Transverse colon (tissue), 4 donors: ENCODE data around the gene GSTT2. TPM values are rescaled to one million over a fixed set of nuclear protein-coding genes. Genes with fewer than 3 reads are reported as not detected.

Experiments
- DNase-seq: peaks from one replicate; pipeline ENCODE4 v3.0.0-alpha.2; 2019
- H3K27ac ChIP-seq, 4 donors: fragments of 200-600 bp; sonication (generic); 2 replicates each; pipeline ENCODE4 v1.5.1; 2016 to 2018; ENCODE audit warnings: inconsistent platforms in 4 of 4
- H3K27me3 ChIP-seq: fragments of 200-600 bp; sonication (generic); 2 replicates; pipeline ENCODE4 v1.5.1; 2017; ENCODE audit warnings: inconsistent platforms
- H3K36me3 ChIP-seq, 4 donors: fragments of 200-600 bp; sonication (generic); 2 replicates each; pipeline ENCODE4 v1.5.1; 2017 to 2019; ENCODE audit warnings: inconsistent platforms in 4 of 4
- H3K4me1 ChIP-seq, 4 donors: fragments of 200-600 bp; sonication (generic); 2 replicates each; pipeline ENCODE4 v1.5.1; 2017 to 2020; ENCODE audit warnings: inconsistent platforms in 4 of 4
- H3K4me3 ChIP-seq, 4 donors: fragments of 200-600 bp; sonication (generic); 1 replicate in 1 of 4; 2 replicates in 3 of 4; pipeline versions ENCODE4 v1.5.1 to v1.6.1; 2017 to 2019; ENCODE audit warnings: inconsistent platforms in 4 of 4
- H3K9me3 ChIP-seq, 2 donors: fragments of 200-600 bp; sonication (generic); 2 replicates each; pipeline ENCODE4 v1.5.1; 2017 to 2019; ENCODE audit warnings: inconsistent platforms in 2 of 2
- CTCF ChIP-seq, 5 experiments: fragments of 200-600 bp in 3 of 5; fragments of 450-650 bp in 2 of 5; sonication (generic) in 3 of 5; IDR thresholded peaks; 1 replicate in 2 of 5; 2 replicates in 3 of 5; pipeline ENCODE4 v1.5.1; 2016 to 2017; ENCODE audit warnings: antibody characterized with exemption in 5 of 5, inconsistent platforms in 3 of 5, mild to moderate bottlenecking in 2 of 5, moderate library complexity in 1 of 5
- EP300 ChIP-seq: sonication (generic); formaldehyde crosslinking; IDR thresholded peaks from one replicate; pipeline ENCODE4 v1.6.1; 2017; ENCODE audit warnings: antibody characterized with exemption, low read depth
- POLR2A ChIP-seq: fragments of 450-650 bp; IDR thresholded peaks from one replicate; pipeline ENCODE4 v1.6.1; 2016; ENCODE audit warnings: antibody characterized with exemption, mild to moderate bottlenecking, moderate library complexity
- POLR2AphosphoS5 ChIP-seq, 3 donors: sonication (generic); formaldehyde crosslinking; IDR thresholded peaks; one replicate each; pipeline ENCODE4 v1.6.1; 2016; ENCODE audit warnings: antibody characterized with exemption in 3 of 3
- WGBS, 2 donors: methylation state at CpG; one replicate each; pipeline ENCODE4 v1.1.5; 2018; ENCODE audit warnings: low coverage in 1 of 2; 5-methylcytosine and 5-hydroxymethylcytosine counted together
- in situ Hi-C, 4 donors: fragments of 200-750 bp; cut with MboI; loops; one replicate each; pipeline versions ENCODE4 v1.15.0 to v1.15.1; 2017; ENCODE audit warnings: low sequenced_read_pairs in 3 of 4, low pct_ligation_motif_present in 1 of 4, low pct_unique_long_range_greater_than_20kb in 1 of 4
- intact Hi-C: fragments of 100-400 bp; cut with DNase I; formaldehyde crosslinking; loops from one replicate; pipeline ENCODE4 v1.15.1; 2023; ENCODE audit warnings: low total_unique reads
- total RNA-seq, 4 donors: library from RNA; depleted of rRNA; stranded (reverse); fragments of >200 nt; gene quantifications; one replicate each; pipeline ENCODE4 v1.1.0, GENCODE V29; 2016

Gene GSTT2
- total RNA-seq, 4 donors from 2014 or later = 0.41 to 7.0 TPM; not detected in 2

DNA sequence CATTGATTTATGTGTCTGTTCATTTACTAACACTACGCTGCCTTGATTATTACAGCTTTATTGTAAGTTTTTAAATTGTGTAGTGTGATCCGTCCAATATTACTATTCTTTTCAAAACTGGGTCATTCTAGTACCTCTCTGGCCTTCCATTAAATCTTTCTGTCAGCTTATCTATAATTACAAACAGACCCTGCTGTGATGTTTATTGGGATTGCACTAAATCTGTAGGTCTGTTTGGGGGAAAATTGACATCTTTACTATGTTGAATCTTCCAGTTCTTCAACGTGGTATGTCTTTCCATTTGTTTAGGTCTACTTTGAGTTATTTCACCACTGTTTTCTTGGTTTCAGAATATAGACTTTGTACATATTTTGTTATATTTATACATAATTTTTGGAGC lies 46.8 kb downstream of the GSTT2 start:
- intact Hi-C loops (no loop called here), in situ Hi-C loops (no loop called here)
- no peak for DNase-seq
- no peaks in the 10 kb centered on the region for H3K27me3 ChIP-seq
- H3K9me3 ChIP-seq = no peaks in the 10 kb centered on the region
- H3K27ac ChIP-seq = no peak overlapping the region
- WGBS, 2 donors = 90 to 91% methylated on average over 3 of the region's 3 CpGs
- H3K36me3 ChIP-seq = no peaks in the 10 kb centered on the region
- peaks cover 0 to 11% (median 4%) of the 10 kb centered on the region in 4 donors for H3K4me1 ChIP-seq
- no peak overlapping the region for H3K4me3 ChIP-seq
- TF ChIP-seq EP300 (no peak), POLR2AphosphoS5 (IDR thresholded peaks at IDR 0.05) (no peak), POLR2A (no peak), CTCF (IDR thresholded peaks at IDR 0.05) (no peak)

GRCh38 chr22:24027389-24027975 lies 47.5 kb downstream of the GSTT2 start:
- DNase-seq = no peak
- no peaks in the 10 kb centered on the region for H3K36me3 ChIP-seq
- H3K27ac ChIP-seq = no peak overlapping the region
- no peaks in the 10 kb centered on the region for H3K9me3 ChIP-seq
- H3K4me1 ChIP-seq = peaks cover 0 to 11% (median 4%) of the 10 kb centered on the region in 4 donors
- no peaks in the 10 kb centered on the region for H3K27me3 ChIP-seq
- no peak for TF ChIP-seq POLR2AphosphoS5 (IDR thresholded peaks at IDR 0.05)
- intact Hi-C loops (no loop called here), in situ Hi-C loops (no loop called here)
- no peak overlapping the region for H3K4me3 ChIP-seq
- 79 to 82% methylated on average over 2 to 3 of the region's 3 CpGs for WGBS, 2 donors

DNA sequence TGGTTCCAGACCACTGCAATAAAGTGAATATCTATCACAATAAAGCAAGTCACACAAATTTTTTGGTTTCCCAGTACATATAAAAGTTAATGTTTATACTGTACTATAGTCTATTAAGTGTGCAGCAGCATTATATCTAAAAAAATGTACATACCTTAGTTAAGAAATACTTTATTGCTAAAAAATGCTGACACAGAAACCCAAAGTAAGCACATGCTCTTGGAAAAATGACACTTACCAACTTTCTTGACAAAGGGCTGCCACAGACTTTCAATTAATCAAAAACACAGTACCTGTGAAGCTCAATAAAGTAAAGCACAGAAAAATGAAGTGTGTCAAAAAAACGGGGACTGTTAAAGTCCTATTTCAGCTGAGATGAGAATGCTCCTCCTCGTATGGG lies 48.1 kb downstream of the GSTT2 start:
- Histone ChIP-seq H3K27ac (no peak overlapping the region), H3K9me3 (no peaks in the 10 kb centered on the region), H3K4me3 (no peak overlapping the region), H3K36me3 (no peaks in the 10 kb centered on the region), H3K4me1 (peaks cover 0 to 11% (median 4%) of the 10 kb centered on the region in 4 donors), H3K27me3 (no peaks in the 10 kb centered on the region)
- WGBS, 2 donors = 45 to 83% methylated on average over 2 of the region's 2 CpGs
- intact Hi-C loops (no loop called here), in situ Hi-C loops (no loop called here)
- DNase-seq = no peak
- TF ChIP-seq POLR2A (no peak), POLR2AphosphoS5 (IDR thresholded peaks at IDR 0.05) (no peak), EP300 (no peak), CTCF (IDR thresholded peaks at IDR 0.05) (no peak)

- 40 to 50% methylated on average over 1 to 2 of the region's 2 CpGs for WGBS, 2 donors
- DNase-seq = no peak
- in situ Hi-C loops = no loop called here
- TF ChIP-seq POLR2AphosphoS5 (IDR thresholded peaks at IDR 0.05) = no peak
- no peak for TF ChIP-seq POLR2A
- no peak for TF ChIP-seq EP300
- TF ChIP-seq CTCF (IDR thresholded peaks at IDR 0.05) = no peak
- Histone ChIP-seq H3K4me3 (no peak overlapping the region), H3K27ac (no peak overlapping the region), H3K9me3 (no peaks in the 10 kb centered on the region), H3K27me3 (no peaks in the 10 kb centered on the region), H3K36me3 (no peaks in the 10 kb centered on the region), H3K4me1 (peaks cover 0 to 11% (median 2%) of the 10 kb centered on the region in 4 donors)
- intact Hi-C loops = no loop called here
These were observed 48.6 kb downstream of the GSTT2 start for GRCh38 chr22:24028533-24028932.

DNA sequence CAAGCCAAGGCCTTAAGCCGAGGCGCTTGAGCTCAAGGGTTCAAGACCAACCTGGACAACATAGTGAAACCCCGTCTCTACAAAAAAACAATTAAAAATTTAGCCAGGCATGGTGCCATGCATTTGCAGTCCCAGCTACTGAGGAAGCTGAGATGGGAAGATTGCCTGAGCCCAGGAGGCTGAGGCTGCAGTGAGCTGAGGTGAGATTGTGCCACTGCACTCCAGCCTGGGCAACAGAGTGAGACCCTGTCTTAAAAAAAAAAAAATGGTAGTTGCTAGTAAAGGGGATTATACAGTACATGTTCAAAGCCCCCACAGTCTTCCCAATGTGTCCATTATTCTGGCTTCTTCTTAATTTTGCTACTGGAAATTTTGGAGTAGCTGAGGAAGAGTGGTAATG lies 49.4 kb downstream of the GSTT2 start:
- intact Hi-C loops = no loop called here
- TF ChIP-seq EP300 (no peak), POLR2A (no peak), CTCF (IDR thresholded peaks at IDR 0.05) (no peak), POLR2AphosphoS5 (IDR thresholded peaks at IDR 0.05) (no peak)
- no peak for DNase-seq

More for the DNA sequence above, 49.4 kb downstream of the GSTT2 start:
- no peaks in the 10 kb centered on the region for H3K36me3 ChIP-seq
- H3K4me1 ChIP-seq = peaks cover 0 to 11% (median 2%) of the 10 kb centered on the region in 4 donors
- H3K4me3 ChIP-seq = no peak overlapping the region
- no peak overlapping the region for H3K27ac ChIP-seq
- H3K9me3 ChIP-seq = no peaks in the 10 kb centered on the region
- WGBS, 2 donors = 92 to 100% methylated on average over 1 to 3 of the region's 3 CpGs
- H3K27me3 ChIP-seq = no peaks in the 10 kb centered on the region
- in situ Hi-C loops = no loop called here
